Stimulated activated CD8-positive, alpha-beta memory T cell treated with anti-CD3 and anti-CD28 coated beads, Interleukin-15, amount 100 ng/mL, for 24 hours (primary cell): ENCODE data around the gene TRPM3.

ENCODE experiments used
- DNase-seq: peaks from one replicate; pipeline ENCODE4 v3.0.0-alpha.2; 2020; ENCODE audit warnings: low read depth

TRPM3 gene

DNA sequence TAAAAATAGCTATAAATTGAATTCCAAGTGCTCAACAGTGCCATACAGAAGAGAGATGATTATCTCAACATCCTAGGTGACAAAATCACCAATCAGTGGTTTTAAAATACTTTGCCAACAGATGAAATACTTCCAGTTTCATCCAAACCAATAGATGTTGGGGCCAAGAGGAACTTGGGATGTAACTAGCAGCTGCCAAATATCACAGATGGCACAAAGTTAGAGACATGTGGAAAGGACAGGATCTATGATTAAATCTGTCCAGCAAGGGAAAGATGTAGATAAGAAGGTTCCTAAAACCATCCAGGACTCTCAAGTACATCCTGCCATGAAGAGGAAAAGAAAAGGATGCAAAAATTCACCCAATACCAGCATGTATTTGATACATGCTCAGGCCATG, 23.8 kb downstream of the TRPM3 start:
- DNase-seq: no peak

GRCh38 chr9:71096421-71097108, 24.9 kb downstream of the TRPM3 start:
- no peak for DNase-seq

GRCh38 chr9:71094708-71095251, 26.6 kb downstream of the TRPM3 start:
- no peak for DNase-seq

GRCh38 chr9:71090896-71091295, 30.5 kb downstream of the TRPM3 start:
- no peak for DNase-seq

DNA sequence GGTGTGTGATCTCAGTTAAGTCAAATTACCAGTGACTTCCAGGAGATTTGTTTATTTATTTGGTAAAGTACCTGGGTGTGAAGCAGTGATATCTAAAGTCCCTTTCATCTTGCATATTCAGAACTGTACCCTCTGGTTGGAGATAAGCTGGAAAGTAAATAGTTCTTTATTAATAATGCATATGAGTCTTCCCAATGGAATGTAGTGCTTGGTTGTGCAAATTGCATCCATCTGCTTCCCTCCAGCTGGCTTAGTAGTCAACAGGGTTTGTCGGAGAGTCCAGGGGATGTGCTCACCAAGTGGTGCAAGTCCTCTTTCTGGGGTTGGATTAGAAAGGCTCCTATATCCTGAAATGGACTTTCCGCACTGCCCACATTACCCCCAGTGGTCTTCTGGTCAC, 42.0 kb downstream of the TRPM3 start:
- DNase-seq: no peak

DNA sequence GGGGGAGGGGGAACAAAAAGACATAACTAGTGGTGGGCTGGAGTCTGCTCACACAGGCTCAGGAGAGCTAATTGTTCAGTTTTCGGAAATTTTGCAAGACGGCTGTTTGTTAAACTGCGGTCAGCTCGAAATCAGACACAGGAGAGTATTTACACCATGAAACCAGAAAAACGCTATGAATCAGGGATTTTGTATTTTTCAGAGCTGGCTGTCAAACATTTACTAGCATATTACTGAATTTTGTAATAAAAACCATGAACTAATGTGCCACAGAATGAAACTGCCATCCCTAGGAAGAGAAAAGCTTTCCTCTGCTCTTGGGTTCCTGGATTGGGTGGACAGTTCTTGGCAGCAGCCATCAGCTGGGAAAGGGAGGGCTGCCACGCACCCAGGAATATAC, 45.3 kb downstream of the TRPM3 start:
- DNase-seq: no peak

DNA sequence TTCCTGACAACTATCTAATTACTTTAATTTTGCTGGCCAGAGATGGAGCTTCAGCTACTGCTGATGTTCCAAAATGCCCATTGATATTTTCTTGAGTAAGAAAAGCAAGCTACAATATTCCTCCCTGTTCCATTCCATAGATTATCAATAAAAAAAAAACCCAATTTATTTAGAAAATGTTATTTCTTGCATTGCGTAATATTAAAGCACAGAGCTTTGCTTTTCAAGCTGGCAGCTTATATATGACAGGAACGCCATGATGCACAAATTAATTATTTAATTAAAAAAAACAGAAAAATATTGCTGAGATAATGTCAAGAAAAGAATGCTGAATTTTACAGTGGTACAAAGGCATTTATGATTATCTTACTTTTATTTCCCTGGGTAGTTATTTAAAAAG, 47.9 kb downstream of the TRPM3 start:
- no peak for DNase-seq

- no peak for DNase-seq
These were observed 48.8 kb downstream of the TRPM3 start for GRCh38 chr9:71072587-71072986.

- DNase-seq: no peak
These were observed 49.8 kb downstream of the TRPM3 start for GRCh38 chr9:71071633-71072032.

GRCh38 chr9:71058660-71059059, 62.8 kb downstream of the TRPM3 start:
- no peak for DNase-seq

DNA sequence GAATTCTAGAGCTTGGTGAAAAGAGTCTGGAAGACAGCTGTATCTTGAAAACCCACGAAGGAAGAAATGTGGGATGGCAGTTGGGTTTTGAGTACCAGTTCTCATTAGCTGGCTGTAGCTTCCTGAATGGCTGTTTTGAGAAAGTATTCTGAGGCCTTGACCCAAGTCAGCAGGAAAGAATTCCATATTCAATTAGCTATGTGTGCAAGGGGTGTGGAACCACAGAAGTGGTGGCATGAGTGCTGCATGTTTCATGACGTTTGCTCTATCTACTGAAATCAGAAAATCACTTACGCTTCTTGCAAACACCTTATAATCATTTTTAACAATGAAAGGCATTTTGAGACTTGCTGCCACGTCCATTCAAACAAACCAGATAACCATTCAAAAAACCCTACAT, 69.1 kb downstream of the TRPM3 start:
- no peak for DNase-seq

- DNase-seq: no peak
These were observed 73.1 kb downstream of the TRPM3 start for GRCh38 chr9:71048280-71048679.

DNA sequence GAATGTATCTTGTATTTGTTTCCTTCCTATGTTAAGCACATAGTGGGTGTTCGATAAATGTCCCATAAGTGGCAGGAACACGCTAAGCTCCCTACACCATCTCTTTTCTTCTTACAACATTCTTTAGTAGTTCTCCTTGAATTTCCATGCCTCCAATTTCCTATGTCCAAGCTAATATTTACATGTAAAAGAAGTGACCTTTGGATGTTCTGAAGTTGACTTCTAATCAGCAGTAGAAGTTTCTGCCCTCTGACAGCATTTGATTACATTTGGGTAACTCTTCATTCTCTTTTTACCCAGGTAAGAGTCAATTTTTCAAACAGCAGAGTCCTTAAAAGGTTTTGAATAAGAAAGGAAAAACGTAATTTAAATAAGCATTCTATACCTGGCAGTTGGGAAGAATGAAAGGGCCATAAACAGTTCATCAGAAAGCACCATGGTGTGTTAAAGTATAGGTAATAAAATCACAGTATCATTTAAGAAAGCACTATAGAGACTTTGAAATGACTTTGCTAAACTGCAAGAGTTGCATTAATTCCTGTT, 78.9 kb downstream of the TRPM3 start:
- no peak for DNase-seq

GRCh38 chr9:71037521-71037920, 83.9 kb downstream of the TRPM3 start:
- no peak for DNase-seq

- no peak for DNase-seq
These were observed 84.9 kb downstream of the TRPM3 start for GRCh38 chr9:71036501-71036900.

- DNase-seq: no peak
These were observed 88.6 kb downstream of the TRPM3 start for GRCh38 chr9:71032779-71033178.

DNA sequence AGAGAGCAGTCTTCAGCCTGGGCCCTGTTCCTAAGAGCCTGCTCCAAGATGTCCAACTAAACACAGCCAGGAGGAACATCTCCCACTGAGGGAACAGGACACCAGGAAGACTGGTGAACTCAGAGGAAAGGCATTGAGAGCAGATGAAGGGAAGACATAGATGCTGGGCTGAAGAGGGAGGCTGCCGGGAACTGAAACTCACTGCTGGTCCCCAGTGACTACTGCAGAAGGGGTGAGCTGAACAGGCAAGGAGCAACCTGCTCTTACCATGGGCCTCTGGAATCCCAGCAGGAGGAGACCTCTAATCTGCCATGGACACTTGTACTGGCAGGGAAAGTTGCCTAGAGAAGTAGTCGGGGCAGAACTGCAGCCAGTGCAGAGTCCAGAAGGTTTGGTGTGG, 95.7 kb downstream of the TRPM3 start:
- DNase-seq: no peak

DNA sequence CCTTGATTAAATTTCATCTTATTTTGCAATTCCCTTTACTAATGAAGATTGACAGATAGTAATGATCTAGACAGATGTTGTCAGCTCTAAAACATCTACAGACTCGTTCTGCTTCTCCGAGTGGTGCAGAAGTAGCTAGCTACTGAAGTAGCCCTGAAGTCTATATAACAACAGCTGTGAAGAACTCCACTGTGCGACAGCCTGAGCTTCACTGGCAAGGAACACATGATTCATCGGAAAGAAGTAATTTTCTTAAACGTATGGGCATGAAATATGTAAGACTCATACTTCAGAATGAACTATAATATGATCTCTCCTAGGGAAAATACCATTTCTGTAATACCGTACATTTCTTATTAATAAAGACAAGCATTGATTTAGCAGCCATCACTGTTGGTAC, 96.2 kb downstream of the TRPM3 start:
- no peak for DNase-seq

DNA sequence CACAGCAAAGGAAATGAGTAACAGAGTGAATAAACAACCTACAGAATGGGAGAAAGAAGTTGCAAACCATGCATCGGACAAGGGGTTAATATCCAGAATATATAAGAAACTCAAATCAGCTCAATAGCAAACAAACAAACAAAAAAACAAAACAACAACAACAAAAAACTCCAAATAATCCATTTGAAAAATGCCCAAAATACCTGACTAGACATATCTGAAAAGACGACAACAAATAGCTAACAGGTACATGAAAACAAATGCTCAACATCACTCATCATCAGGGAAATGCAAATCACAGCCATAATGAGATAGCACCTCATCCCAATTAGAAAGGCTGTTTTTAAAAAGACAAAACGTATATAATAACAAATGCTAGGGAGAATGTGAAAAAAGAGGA, 111.2 kb downstream of the TRPM3 start:
- no peak for DNase-seq

- DNase-seq: no peak
These were observed 116.0 kb downstream of the TRPM3 start for GRCh38 chr9:71005456-71005855.

- no peak for DNase-seq
These were observed 117.2 kb downstream of the TRPM3 start for GRCh38 chr9:71004196-71004595.

DNA sequence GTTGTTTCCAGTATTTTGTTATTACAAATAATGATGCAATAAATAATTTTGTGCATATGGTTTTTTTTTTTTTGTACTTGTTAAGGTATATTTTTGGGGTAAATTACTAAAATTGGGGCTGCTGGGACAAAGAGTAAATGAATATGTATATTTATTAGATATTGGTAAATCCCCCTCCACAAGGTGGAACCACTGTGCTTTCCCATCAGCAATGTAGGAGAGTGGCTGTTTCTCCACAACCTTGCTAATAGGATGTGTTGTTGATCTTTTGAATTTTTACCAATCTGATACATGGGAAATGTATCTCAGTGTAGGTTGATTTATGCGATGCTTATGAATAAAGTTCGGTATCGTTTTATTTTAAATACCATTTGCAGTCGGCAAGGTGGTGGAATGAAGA, 118.1 kb downstream of the TRPM3 start:
- no peak for DNase-seq

DNA sequence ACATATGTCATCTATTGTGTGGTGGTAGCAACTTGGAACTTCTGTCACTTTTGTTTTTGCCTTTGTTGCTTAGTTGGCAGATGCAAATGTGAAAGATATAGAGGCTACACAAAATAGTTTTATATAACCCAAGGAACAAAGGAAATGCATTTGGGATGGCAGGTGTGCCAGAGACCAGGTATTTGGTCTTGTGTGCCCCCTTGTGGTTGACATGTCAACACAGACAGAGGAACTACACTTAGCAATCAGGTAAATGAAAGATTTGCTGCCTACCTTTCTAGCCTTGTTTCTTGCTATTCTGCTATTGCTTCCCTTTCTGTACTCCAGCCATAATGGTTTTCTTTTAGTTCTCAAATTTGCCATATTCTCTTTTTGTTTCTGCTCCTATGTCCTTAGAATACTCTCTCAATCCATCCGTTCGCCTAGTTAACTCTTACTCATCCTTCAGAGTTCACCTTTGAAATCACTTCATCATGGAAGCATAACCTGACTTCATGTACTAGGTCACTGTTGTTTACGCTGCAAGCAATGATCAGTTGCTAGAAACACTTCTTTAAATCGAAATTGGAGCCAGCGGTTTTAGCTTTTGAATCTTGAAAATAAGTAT, 119.5 kb downstream of the TRPM3 start:
- DNase-seq: no peak

DNA sequence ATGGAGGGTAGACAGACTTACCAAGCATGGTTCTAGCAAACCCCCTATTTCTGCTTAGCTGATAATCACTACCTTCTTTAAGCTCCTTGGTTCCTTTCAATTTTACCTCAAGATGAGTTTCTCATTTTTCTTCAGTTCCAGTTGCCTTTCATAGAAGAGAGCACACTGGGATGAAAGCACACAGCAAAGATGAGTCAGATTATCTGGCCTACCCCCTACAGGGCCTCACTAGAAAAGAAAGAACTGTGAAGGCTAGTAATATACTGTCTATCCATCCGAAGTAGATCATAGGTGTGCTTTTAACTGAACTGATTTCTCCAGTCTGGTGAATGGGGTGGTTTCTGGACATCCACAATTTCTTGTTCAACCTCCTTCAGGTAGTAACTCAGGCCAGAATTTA, 122.5 kb downstream of the TRPM3 start:
- DNase-seq: no peak
